ENCODE data around the gene PLSCR3. TPM values are rescaled to one million over a fixed set of nuclear protein-coding genes. Genes with fewer than 3 reads are reported as not detected.

The PLSCR3 gene
- total RNA-seq, 1 experiment from 2014 or later, result 43.8 TPM

GRCh38 chr17:7355573-7355972 is 38.8 kb downstream of the PLSCR3 start:
- POLR2A ChIA-PET, result interaction anchor here (0.9 kb wide), 1 partner anchor 129 kb away, joined by 3 read pairs; the partner anchor contains the start of gene POLR2A
- Histone ChIP-seq H2AFZ (ENCODE audit: low read depth, low read length, poor library complexity, severe bottlenecking) (no peak overlapping the region), H3K4me1 (ENCODE audit: control insufficient read depth in 1 of 2, insufficient read depth in 2 of 2, low read length in 2 of 2) (peaks cover 23 to 55% of the 10 kb centered on the region in 2 experiments), H3K27me3 (ENCODE audit: insufficient read depth, low read length) (no peaks in the 10 kb centered on the region), H3K36me3 (ENCODE audit: control insufficient read depth in 1 of 2, insufficient read depth in 2 of 2, low read length in 2 of 2) (no peaks in the 10 kb centered on the region), H3K4me3 (replicated peaks in 1 of 2; ENCODE audit: low read depth in 1 of 2, low read length in 2 of 2) (no peak overlapping the region), H3K9me3 (ENCODE audit: control insufficient read depth in 1 of 2, insufficient read depth in 1 of 2, low read depth in 1 of 2, low read length in 2 of 2) (no peaks in the 10 kb centered on the region), H3K9ac (ENCODE audit: low read length) (no peak overlapping the region), H3K4me2 (ENCODE audit: low read length) (peak overlapping the region; percentile 60), H3K9me2 (ENCODE audit: insufficient read depth) (no peaks in the 10 kb centered on the region), H3K27ac (ENCODE audit: low read depth, low read length) (no peak overlapping the region), H4K20me1 (ENCODE audit: insufficient read depth) (no peaks in the 10 kb centered on the region), H3K79me2 (ENCODE audit: insufficient read depth, low read length) (peaks cover 15% of the 10 kb centered on the region)
- TF ChIP-seq POLR2A (IDR thresholded peaks at IDR 0.05; ENCODE audit: borderline replicate concordance, extremely low read depth, insufficient read depth, insufficient read length) (no peak), CTCF (IDR thresholded peaks at IDR 0.05 in 2 of 3, conservative IDR thresholded peaks at IDR 0.05 in 1 of 3; ENCODE audit: borderline replicate concordance in 1 of 3, insufficient read depth in 1 of 3, low read depth in 2 of 3, low read length in 2 of 3) (no peak), ZNF274 (IDR thresholded peaks at IDR 0.05; ENCODE audit: low read depth, low read length) (no peak), CEBPB (IDR thresholded peaks at IDR 0.05; ENCODE audit: low read depth) (no peak), FOSL1 (IDR thresholded peaks at IDR 0.05; ENCODE audit: low read depth) (no peak), ELF1 (IDR thresholded peaks at IDR 0.05; ENCODE audit: borderline replicate concordance, low read depth) (no peak), SP1 (IDR thresholded peaks at IDR 0.05; ENCODE audit: low read depth) (no peak), JUND (IDR thresholded peaks at IDR 0.05) (no peak; the same call in 1 of the 2 replicates), RAD21 (IDR thresholded peaks at IDR 0.05; ENCODE audit: low read depth) (no peak), YY1 (IDR thresholded peaks at IDR 0.05; ENCODE audit: extremely low read depth, insufficient replicate concordance, low read depth, low read length) (no peak), SIN3A (IDR thresholded peaks at IDR 0.05; ENCODE audit: low read depth) (no peak), EZH2phosphoT487 (IDR thresholded peaks at IDR 0.05; ENCODE audit: borderline replicate concordance) (no peak), ZFX (IDR thresholded peaks at IDR 0.05) (no peak), EZH2 (IDR thresholded peaks at IDR 0.05) (no peak), MAX (IDR thresholded peaks at IDR 0.05) (no peak), SRF (IDR thresholded peaks at IDR 0.05; ENCODE audit: low read depth) (no peak)
- TF ChIP-seq, protein P1, sequence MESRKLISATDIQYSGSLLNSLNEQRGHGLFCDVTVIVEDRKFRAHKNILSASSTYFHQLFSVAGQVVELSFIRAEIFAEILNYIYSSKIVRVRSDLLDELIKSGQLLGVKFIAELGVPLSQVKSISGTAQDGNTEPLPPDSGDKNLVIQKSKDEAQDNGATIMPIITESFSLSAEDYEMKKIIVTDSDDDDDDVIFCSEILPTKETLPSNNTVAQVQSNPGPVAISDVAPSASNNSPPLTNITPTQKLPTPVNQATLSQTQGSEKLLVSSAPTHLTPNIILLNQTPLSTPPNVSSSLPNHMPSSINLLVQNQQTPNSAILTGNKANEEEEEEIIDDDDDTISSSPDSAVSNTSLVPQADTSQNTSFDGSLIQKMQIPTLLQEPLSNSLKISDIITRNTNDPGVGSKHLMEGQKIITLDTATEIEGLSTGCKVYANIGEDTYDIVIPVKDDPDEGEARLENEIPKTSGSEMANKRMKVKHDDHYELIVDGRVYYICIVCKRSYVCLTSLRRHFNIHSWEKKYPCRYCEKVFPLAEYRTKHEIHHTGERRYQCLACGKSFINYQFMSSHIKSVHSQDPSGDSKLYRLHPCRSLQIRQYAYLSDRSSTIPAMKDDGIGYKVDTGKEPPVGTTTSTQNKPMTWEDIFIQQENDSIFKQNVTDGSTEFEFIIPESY (IDR thresholded peaks at IDR 0.05; ENCODE audit: extremely low read depth, insufficient replicate concordance, low read length), result no peak
- TF ChIP-seq, protein P2, sequence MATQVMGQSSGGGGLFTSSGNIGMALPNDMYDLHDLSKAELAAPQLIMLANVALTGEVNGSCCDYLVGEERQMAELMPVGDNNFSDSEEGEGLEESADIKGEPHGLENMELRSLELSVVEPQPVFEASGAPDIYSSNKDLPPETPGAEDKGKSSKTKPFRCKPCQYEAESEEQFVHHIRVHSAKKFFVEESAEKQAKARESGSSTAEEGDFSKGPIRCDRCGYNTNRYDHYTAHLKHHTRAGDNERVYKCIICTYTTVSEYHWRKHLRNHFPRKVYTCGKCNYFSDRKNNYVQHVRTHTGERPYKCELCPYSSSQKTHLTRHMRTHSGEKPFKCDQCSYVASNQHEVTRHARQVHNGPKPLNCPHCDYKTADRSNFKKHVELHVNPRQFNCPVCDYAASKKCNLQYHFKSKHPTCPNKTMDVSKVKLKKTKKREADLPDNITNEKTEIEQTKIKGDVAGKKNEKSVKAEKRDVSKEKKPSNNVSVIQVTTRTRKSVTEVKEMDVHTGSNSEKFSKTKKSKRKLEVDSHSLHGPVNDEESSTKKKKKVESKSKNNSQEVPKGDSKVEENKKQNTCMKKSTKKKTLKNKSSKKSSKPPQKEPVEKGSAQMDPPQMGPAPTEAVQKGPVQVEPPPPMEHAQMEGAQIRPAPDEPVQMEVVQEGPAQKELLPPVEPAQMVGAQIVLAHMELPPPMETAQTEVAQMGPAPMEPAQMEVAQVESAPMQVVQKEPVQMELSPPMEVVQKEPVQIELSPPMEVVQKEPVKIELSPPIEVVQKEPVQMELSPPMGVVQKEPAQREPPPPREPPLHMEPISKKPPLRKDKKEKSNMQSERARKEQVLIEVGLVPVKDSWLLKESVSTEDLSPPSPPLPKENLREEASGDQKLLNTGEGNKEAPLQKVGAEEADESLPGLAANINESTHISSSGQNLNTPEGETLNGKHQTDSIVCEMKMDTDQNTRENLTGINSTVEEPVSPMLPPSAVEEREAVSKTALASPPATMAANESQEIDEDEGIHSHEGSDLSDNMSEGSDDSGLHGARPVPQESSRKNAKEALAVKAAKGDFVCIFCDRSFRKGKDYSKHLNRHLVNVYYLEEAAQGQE (IDR thresholded peaks at IDR 0.05; ENCODE audit: low read depth), result no peak
- intact Hi-C loops (cut with micrococcal nuclease), result loop anchor here (5.0 kb wide), 1 partner anchor 37 kb away; the partner anchor contains the start of gene PLSCR3
- RAD21 ChIA-PET (ENCODE audit: low non-redundant PET in 1 of 2, low total read pairs in 2 of 2, uncharacterized antibody in 2 of 2, unreplicated experiment in 2 of 2), result interaction anchor here in 1 of 2 experiments (0.7 to 2.0 kb wide), 3 partner anchors 48 to 205 kb away, joined by 3 to 6 read pairs (median 4); partner anchors contain the start of genes TMEM102 and TMEM256
- DNase-seq (ENCODE audit: low read depth, low spot score) (no peak), ATAC-seq (no peak)
- CTCF ChIA-PET, result interaction anchor here (0.7 to 2.9 kb wide), 12 partner anchors 11 to 633 kb away, joined by 3 to 21 read pairs (median 4); partner anchors contain the start of genes NEURL4, SENP3, TMEM102 and TMEM256
- no TSS peak for BruUV-seq (replicated peaks)
